Activated CD8-positive, alpha-beta memory T cell treated with anti-CD3 and anti-CD28 coated beads, Interleukin-2, amount 50 U/mL, for 1 hour (primary cell): ENCODE measurements around the gene LGALSL.
"Not testable (repeated sequence)": the region's sequence is repeated elsewhere in the genome, so short reads cannot be mapped to it uniquely, and the experiment has no call there.

Experiments used
- DNase-seq: peaks from one replicate; pipeline ENCODE4 v3.0.0-alpha.2; 2020; ENCODE audit errors: extremely low read depth

The LGALSL gene

GRCh38 chr2:64442801-64443429 lies 11.0 kb upstream of the LGALSL start:
- no peak for DNase-seq

- not testable (repeated sequence) for DNase-seq
These were observed 8.0 kb upstream of the LGALSL start for GRCh38 chr2:64445970-64446369.

DNA sequence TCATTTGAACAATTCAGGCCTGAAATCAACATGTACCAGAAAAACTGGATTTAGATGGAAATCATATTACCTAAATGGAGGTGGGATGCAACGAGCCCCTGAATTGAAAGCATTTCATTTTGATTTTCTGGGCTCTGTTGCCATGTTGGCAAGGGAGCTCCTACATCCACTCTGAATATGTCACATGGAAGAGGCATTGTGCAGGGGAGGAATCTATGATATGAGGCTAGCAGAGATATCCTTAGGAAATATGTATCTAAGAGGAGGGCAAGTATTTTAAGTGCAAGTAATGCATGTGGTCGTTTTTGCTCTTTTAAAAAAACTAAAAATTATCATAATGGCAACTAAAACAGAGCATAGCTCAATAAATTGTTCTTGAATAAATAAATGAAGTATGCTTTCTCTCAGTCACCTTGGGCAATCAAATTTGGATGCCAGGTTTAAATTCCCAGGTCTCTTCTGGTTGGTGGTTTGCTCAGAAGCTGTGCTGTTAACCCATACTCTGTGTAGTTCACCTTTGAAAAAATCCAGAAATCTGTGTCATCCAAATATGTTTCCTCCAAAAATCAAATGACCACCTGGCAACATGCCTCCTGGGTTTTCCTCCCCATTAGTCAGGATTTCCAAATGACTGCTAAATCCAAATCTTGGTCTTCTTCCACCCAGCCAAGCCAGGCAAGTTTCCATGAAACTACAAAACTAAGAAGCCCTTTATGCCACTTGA lies 6.5 kb upstream of the LGALSL start:
- no peak for DNase-seq

DNA sequence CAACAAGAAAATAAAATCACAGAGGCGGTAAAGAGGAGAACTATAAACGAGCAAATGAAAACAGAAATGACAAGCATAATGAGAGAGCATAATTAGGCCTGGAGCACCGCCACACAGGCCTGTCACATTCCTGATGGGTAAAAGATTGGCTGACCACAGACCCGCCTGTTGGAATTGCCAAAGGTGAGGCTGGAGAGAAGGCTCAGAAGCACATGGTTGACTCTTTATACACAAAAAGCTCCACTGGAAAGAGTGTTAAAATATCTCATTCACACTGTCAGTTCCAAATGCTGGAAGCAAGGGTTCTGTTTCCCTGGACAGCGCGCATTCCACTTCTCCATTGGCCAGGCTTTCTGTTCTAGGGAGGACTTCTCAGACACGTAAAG lies 5.9 kb upstream of the LGALSL start:
- DNase-seq = no peak

GRCh38 chr2:64451051-64451450 lies 2.9 kb upstream of the LGALSL start:
- DNase-seq = no peak

GRCh38 chr2:64454386-64455332 lies 697 bp downstream of the LGALSL start:
- peak; percentile 1 for DNase-seq

DNA sequence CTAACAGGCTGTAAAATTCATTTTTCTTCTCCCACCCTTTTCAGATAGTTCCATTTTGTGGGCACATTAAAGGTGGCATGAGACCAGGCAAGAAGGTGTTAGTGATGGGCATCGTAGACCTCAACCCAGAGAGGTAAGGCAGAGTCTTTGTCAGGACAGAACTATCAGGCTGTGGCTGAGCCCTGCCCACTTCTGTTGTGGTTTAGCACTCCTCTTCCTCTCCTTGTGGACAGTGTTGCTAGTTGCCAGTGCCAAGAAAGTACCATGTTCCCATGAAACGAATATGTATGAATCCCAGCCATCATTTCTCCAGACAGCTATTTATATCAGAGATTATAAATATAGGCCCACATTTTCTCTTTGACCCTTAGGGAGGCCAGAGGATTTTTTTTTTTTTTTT lies 1.6 kb downstream of the LGALSL start:
- no peak for DNase-seq

GRCh38 chr2:64456293-64456692 lies 2.3 kb downstream of the LGALSL start:
- no peak for DNase-seq

- DNase-seq = no peak
These were observed 3.6 kb downstream of the LGALSL start for GRCh38 chr2:64457524-64457923.

GRCh38 chr2:64459575-64459974 lies 5.6 kb downstream of the LGALSL start:
- no peak for DNase-seq

- no peak for DNase-seq
These were observed 6.4 kb downstream of the LGALSL start for GRCh38 chr2:64460330-64460729.

DNA sequence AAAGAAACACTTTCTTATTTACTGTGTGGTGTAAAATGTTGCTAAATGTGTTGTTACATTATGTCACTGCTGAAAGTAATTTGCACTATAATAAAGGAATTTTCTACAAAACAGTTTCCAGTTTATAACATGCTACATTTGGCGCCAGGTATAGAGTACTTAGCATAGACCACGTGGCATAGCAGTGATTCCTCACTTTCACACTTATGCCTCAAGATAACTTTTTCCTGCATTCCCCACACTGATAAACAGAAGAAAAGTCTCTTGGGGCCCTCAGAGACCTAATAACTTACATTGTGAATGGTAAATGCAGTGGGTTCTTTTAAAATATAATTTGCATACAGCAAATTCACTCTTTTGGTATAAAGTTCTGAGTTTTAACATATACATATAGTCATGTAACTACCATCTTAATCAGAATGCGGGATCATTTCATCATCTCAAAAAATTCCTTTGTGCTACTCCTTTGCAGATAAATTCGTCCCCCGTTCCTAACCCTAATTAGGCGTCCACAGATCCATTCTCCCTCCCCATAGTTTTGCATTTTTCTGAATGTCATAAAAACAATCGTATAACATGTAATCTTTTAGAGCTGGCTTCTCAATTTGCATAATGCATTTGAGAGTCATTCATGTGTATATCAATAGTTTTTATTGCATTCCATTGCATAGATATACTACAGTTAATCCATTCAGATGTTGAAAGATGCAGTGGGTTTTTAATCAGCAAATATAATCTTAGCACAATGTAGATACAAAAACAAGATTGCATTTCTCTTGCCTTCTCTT lies 7.5 kb downstream of the LGALSL start:
- no peak for DNase-seq

- no peak for DNase-seq
These were observed 8.2 kb downstream of the LGALSL start for GRCh38 chr2:64462171-64462570.

DNA sequence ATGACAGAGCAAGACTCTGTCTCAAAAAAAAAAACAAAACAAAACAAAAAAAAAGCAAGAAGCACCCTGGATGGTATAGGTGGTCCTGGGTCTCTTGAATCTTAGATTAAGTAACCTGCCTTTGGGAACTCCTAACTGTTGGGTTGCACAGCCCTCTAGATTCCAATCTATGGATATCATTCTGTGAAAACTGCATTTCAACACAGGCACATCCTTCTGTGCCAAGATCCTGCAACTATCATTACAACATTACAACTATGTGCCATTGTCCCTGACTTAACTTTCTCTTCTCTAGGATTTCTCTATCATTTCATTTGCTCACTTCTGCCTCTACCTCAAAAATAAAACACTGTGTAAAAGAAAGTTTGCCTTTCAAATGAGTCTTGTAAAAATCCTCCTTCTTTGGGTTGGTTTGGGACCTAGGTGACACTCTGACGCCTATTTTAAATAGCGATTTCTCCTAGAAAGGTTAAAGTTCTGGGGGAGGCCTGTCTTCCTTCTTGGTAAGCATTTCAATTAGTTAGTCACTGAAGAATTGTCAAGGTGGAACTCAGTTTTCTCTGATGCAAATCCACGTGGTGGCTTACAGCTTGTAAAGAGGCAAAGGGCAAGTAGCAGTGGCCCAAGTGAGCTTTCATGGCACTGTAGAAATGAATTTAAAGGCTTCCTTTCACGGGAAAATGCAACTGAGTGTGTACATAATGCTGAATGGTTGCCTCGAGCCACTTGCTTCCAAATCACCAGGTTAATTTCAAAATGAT lies 9.2 kb downstream of the LGALSL start:
- no peak for DNase-seq

DNA sequence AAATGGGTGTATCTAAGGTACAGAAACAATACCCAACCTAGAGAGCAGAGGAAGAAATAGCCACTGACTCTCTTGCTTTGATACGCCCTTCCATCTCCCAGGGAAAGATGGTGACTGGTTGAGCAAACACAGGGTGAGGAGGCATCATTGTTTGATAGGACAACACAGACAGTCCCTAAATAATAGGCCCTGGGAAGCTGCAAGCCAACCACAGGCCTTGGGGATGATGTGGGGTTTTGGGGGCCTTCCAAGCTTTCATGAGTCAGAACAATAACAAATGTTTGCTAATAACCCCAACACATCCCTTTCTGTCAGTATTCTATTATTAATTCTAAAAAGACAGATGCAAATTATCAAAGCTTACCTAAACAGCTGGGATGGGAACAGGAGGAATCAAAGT lies 9.8 kb downstream of the LGALSL start:
- DNase-seq = no peak

- DNase-seq = no peak
These were observed 12.6 kb downstream of the LGALSL start for GRCh38 chr2:64466478-64467085.

DNA sequence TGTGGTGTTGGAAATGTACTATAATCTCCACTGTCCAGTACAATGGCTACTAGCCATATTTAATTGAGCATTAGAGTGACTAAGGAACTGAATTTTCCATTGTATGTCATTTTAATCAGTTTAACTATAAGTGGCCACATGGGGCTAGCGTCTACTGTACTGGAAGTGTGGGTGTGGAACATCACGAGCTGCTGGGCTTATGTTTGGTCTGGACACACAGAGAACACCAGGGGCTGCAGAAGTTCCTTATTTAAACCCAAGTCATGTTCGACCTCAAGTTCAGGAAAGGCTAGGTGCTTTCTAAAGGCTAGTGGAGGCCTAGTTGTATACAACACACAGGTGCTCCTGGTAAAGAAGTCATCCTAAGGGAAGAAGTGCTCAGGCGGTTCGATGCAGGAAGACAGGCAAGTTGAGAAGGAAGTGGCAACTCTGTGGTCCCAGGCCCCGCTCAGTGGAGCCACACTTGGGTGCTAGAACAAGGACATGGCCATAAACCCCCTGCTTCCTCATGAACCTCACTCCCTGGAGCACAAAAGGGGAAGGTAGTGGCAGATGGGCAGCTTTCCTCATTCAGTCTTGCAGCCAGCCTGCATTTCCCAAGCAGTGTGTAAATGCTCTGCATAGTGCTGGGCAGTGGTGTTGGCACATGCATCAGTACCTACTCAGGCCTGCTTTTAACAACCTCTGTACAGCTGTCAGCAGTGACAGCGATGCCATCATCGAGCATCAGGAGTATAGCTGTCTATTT lies 13.3 kb downstream of the LGALSL start:
- DNase-seq = no peak

- no peak for DNase-seq
These were observed 15.3 kb downstream of the LGALSL start for GRCh38 chr2:64469261-64469660.

- DNase-seq = no peak
These were observed 16.1 kb downstream of the LGALSL start for GRCh38 chr2:64470071-64470470.

DNA sequence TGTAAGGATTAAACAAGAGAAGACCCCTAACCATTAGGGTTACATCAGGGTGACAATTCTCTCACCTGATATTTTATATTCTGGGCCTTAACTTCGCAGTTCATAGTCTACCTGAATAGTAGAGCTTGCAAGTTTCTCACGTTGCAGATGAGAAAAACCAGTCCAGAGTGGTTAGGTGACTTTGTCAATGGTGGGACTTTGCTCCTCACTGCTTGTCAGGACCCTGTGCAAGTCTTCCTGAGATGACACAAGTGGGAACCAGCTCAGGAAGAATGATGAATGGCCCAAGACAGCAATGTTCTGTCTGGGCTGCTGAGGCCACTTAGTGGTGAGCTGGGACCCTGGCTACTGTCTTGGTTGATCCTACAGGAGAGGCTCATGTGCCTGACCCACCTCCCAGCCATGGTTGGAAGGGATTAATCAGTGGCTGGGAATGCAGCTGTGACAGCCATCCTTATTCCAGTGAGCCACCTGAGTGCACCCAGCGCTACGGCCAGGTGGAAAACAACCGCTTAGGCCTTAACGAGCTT lies 16.9 kb downstream of the LGALSL start:
- no peak for DNase-seq
